Fibroblast of mammary gland (primary cell): ENCODE data around the gene SLC25A21.

Experiments
- DNase-seq: peaks from one replicate; pipeline ENCODE4 v3.0.0-alpha.2; 2010; ENCODE audit warnings: low read depth
- H3K4me3 ChIP-seq: 2 replicates; pipeline ENCODE4 v1.5.1; 2011; ENCODE audit warnings: low read depth, mild to moderate bottlenecking, low read length, moderate library complexity; ENCODE audit not compliant: control insufficient read depth
- CTCF ChIP-seq: conservative IDR thresholded peaks from 2 replicates; pipeline ENCODE4 v1.5.1; 2011; ENCODE audit warnings: low read depth, low read length, inconsistent platforms; ENCODE audit not compliant: control insufficient read depth, insufficient read depth

SLC25A21 gene

GRCh38 chr14:37203423-37203822 is 31.0 kb upstream of the SLC25A21 start:
- H3K4me3 ChIP-seq = no peak overlapping the region
- no peak for DNase-seq
- no peak for TF ChIP-seq CTCF

GRCh38 chr14:37202812-37203211 is 30.4 kb upstream of the SLC25A21 start:
- no peak for DNase-seq
- H3K4me3 ChIP-seq = no peak overlapping the region
- TF ChIP-seq CTCF = no peak

GRCh38 chr14:37202265-37202664 is 29.9 kb upstream of the SLC25A21 start:
- DNase-seq = peak; percentile 55
- no peak for TF ChIP-seq CTCF

GRCh38 chr14:37201724-37202123 is 29.3 kb upstream of the SLC25A21 start:
- TF ChIP-seq CTCF = no peak
- DNase-seq = no peak
- no peak overlapping the region for H3K4me3 ChIP-seq

More at GRCh38 chr14:37202265-37202664, 29.9 kb upstream of the SLC25A21 start:
- H3K4me3 ChIP-seq = no peak overlapping the region

- DNase-seq = no peak
- TF ChIP-seq CTCF = no peak
- peak overlapping the region; percentile 81 for H3K4me3 ChIP-seq
Observed at GRCh38 chr14:37198907-37199306, 26.5 kb upstream of the SLC25A21 start.

- no peak for DNase-seq
- no peak for TF ChIP-seq CTCF
- H3K4me3 ChIP-seq = peak overlapping the region; percentile 81
Observed at GRCh38 chr14:37198273-37198598, 25.8 kb upstream of the SLC25A21 start.
